KMS-11 (cell line): Measurements from ENCODE around the gene FOS.

Experiments
- H2AFZ ChIP-seq: fragments of 200-600 bp; sonication (generic); 2 replicates; pipeline ENCODE4 v1.6.1; 2016; ENCODE audit warnings: antibody characterized with exemption, mixed run types, low read depth
- H3K27ac ChIP-seq: fragments of 200-600 bp; sonication (generic); 2 replicates; pipeline ENCODE4 v1.6.1; 2016; ENCODE audit warnings: mild to moderate bottlenecking, mixed run types
- H3K27me3 ChIP-seq: fragments of 200-600 bp; sonication (generic); 2 replicates; pipeline ENCODE4 v1.6.1; 2017; ENCODE audit warnings: mild to moderate bottlenecking, low read depth, mixed run types, moderate library complexity; ENCODE audit not compliant: insufficient read depth
- H3K36me3 ChIP-seq: fragments of 200-600 bp; sonication (generic); 2 replicates; pipeline ENCODE4 v1.6.1; 2017; ENCODE audit warnings: mild to moderate bottlenecking, mixed run types; ENCODE audit not compliant: insufficient read depth
- H3K4me1 ChIP-seq: fragments of 200-600 bp; sonication (generic); 2 replicates; pipeline ENCODE4 v1.6.1; 2016; ENCODE audit warnings: mild to moderate bottlenecking, low read depth, mixed run types; ENCODE audit not compliant: poor library complexity, severe bottlenecking
- H3K4me2 ChIP-seq: fragments of 200-600 bp; sonication (generic); 2 replicates; pipeline ENCODE4 v1.7.0; 2016; ENCODE audit warnings: mild to moderate bottlenecking, mixed run types
- H3K4me3 ChIP-seq: fragments of 200-600 bp; sonication (generic); IDR thresholded peaks from 2 replicates; pipeline ENCODE4 v1.6.1; 2017; ENCODE audit warnings: low read depth, low read length, mixed read lengths; ENCODE audit not compliant: insufficient read depth
- H3K79me2 ChIP-seq: fragments of 200-600 bp; sonication (generic); 2 replicates; pipeline ENCODE4 v1.6.1; 2016; ENCODE audit warnings: low read depth, mixed run types; ENCODE audit not compliant: insufficient read depth
- H3K9ac ChIP-seq: fragments of 200-600 bp; sonication (generic); 2 replicates; pipeline ENCODE4 v1.6.1; 2016; ENCODE audit warnings: mild to moderate bottlenecking, mixed run types
- H4K20me1 ChIP-seq: fragments of 200-600 bp; sonication (generic); 2 replicates; pipeline ENCODE4 v1.6.1; 2016; ENCODE audit warnings: mild to moderate bottlenecking, mixed run types; ENCODE audit not compliant: insufficient read depth
- CTCF ChIP-seq: fragments of 200-600 bp; sonication (generic); conservative IDR thresholded peaks from 2 replicates; pipeline ENCODE4 v1.6.1; 2017; ENCODE audit warnings: low read depth, mild to moderate bottlenecking, antibody characterized with exemption, low read length, moderate library complexity, mixed read lengths

FOS gene

GRCh38 chr14:75277008-75277814 lies 1.4 kb upstream of the FOS start:
- Histone ChIP-seq H2AFZ (peak overlapping the region; percentile 83), H3K27ac (peak overlapping the region; percentile 28; the same call in 1 of the 2 replicates), H3K4me1 (peaks cover 7% of the 10 kb centered on the region)

DNA sequence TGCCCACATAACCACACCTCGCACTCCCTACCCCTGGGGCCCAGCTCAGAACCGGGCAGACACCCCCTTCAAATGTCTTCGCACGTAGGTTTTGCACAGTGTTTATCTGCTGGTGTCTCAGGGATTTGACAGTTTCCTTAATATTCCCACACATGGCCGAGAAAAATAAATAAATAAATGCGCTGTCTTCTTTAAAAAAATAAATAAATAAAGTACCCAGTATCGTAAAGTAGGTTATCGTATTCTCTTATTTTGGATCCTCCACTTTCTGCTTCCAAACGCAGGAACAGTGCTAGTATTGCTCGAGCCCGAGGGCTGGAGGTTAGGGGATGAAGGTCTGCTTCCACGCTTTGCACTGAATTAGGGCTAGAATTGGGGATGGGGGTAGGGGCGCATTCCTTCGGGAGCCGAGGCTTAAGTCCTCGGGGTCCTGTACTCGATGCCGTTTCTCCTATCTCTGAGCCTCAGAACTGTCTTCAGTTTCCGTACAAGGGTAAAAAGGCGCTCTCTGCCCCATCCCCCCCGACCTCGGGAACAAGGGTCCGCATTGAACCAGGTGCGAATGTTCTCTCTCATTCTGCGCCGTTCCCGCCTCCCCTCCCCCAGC lies 710 bp upstream of the FOS start:
- no peak for TF ChIP-seq CTCF
- Histone ChIP-seq H3K9ac (peak overlapping the region; percentile 75), H3K27ac (no peak overlapping the region), H3K79me2 (no peaks in the 10 kb centered on the region), H3K27me3 (peaks cover 4% of the 10 kb centered on the region; the same call in 1 of the 2 replicates), H4K20me1 (no peaks in the 10 kb centered on the region), H3K4me2 (peak overlapping the region; percentile 97), H3K4me1 (peaks cover 7% of the 10 kb centered on the region), H3K4me3 (no peak overlapping the region), H2AFZ (peak overlapping the region; percentile 83), H3K36me3 (no peaks in the 10 kb centered on the region)

More at GRCh38 chr14:75277008-75277814, 1.4 kb upstream of the FOS start:
- H3K4me3 ChIP-seq: no peak overlapping the region
- H3K36me3 ChIP-seq: no peaks in the 10 kb centered on the region
- TF ChIP-seq CTCF: no peak
- H3K4me2 ChIP-seq: peak overlapping the region; percentile 97
- no peaks in the 10 kb centered on the region for H3K79me2 ChIP-seq
- H4K20me1 ChIP-seq: no peaks in the 10 kb centered on the region
- H3K27me3 ChIP-seq: peaks cover 4% of the 10 kb centered on the region; the same call in 1 of the 2 replicates
- peak overlapping the region; percentile 75 for H3K9ac ChIP-seq

DNA sequence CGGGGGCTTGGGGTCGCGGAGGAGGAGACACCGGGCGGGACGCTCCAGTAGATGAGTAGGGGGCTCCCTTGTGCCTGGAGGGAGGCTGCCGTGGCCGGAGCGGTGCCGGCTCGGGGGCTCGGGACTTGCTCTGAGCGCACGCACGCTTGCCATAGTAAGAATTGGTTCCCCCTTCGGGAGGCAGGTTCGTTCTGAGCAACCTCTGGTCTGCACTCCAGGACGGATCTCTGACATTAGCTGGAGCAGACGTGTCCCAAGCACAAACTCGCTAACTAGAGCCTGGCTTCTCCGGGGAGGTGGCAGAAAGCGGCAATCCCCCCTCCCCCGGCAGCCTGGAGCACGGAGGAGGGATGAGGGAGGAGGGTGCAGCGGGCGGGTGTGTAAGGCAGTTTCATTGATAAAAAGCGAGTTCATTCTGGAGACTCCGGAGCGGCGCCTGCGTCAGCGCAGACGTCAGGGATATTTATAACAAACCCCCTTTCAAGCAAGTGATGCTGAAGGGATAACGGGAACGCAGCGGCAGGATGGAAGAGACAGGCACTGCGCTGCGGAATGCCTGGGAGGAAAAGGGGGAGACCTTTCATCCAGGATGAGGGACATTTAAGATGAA lies 630 bp downstream of the FOS start:
- Histone ChIP-seq H3K9ac (peak overlapping the region; percentile 92), H3K27ac (peak overlapping the region; percentile 90; the same call in 1 of the 2 replicates), H3K36me3 (no peaks in the 10 kb centered on the region), H3K79me2 (no peaks in the 10 kb centered on the region), H2AFZ (peak overlapping the region; percentile 86; the same call in 1 of the 2 replicates), H3K27me3 (peaks cover 4% of the 10 kb centered on the region; the same call in 1 of the 2 replicates), H3K4me1 (peaks cover 7% of the 10 kb centered on the region), H3K4me2 (peak overlapping the region; percentile 92), H4K20me1 (no peaks in the 10 kb centered on the region), H3K4me3 (no peak overlapping the region)
- no peak for TF ChIP-seq CTCF

DNA sequence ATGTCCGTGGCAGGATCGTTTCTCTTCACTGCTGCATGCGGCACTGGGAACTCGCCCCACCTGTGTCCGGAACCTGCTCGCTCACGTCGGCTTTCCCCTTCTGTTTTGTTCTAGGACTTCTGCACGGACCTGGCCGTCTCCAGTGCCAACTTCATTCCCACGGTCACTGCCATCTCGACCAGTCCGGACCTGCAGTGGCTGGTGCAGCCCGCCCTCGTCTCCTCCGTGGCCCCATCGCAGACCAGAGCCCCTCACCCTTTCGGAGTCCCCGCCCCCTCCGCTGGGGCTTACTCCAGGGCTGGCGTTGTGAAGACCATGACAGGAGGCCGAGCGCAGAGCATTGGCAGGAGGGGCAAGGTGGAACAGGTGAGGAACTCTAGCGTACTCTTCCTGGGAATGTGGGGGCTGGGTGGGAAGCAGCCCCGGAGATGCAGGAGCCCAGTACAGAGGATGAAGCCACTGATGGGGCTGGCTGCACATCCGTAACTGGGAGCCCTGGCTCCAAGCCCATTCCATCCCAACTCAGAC lies 1.2 kb downstream of the FOS start:
- Histone ChIP-seq H3K4me1 (peaks cover 7% of the 10 kb centered on the region), H3K9ac (no peak overlapping the region), H3K79me2 (no peaks in the 10 kb centered on the region), H4K20me1 (no peaks in the 10 kb centered on the region), H3K4me3 (no peak overlapping the region), H3K27ac (no peak overlapping the region), H3K4me2 (peak overlapping the region; percentile 92; the same call in 1 of the 2 replicates), H3K36me3 (no peaks in the 10 kb centered on the region), H2AFZ (no peak overlapping the region), H3K27me3 (peaks cover 4% of the 10 kb centered on the region; the same call in 1 of the 2 replicates)
- TF ChIP-seq CTCF: no peak
